WERI-Rb-1 (cell line): ENCODE data around the gene RBCK1.

Source experiments
- DNase-seq: peaks from one replicate; pipeline ENCODE4 v3.0.0-alpha.2; 2020
- H3K27ac ChIP-seq: fragments of 250-450 bp; sonication (Bioruptor Pico); 2 replicates; pipeline ENCODE4 v1.5.1; 2020; ENCODE audit warnings: mild to moderate bottlenecking, moderate library complexity
- H3K27me3 ChIP-seq: fragments of 250-450 bp; sonication (Bioruptor Pico); 2 replicates; pipeline ENCODE4 v1.5.1; 2021; ENCODE audit warnings: mild to moderate bottlenecking, low read depth, moderate library complexity; ENCODE audit not compliant: insufficient read depth, severe bottlenecking
- H3K36me3 ChIP-seq: fragments of 250-450 bp; sonication (Bioruptor Pico); 2 replicates; pipeline ENCODE4 v1.5.1; 2020; ENCODE audit warnings: mild to moderate bottlenecking, moderate library complexity
- H3K4me3 ChIP-seq: 2 replicates; pipeline ENCODE4 v1.5.1; 2011; ENCODE audit warnings: low read depth, mild to moderate bottlenecking, control low read depth, low read length
- H3K9me3 ChIP-seq: fragments of 250-450 bp; sonication (Bioruptor Pico); 2 replicates; pipeline ENCODE4 v1.5.1; 2021; ENCODE audit warnings: mild to moderate bottlenecking, moderate library complexity; ENCODE audit not compliant: severe bottlenecking
- CTCF ChIP-seq: IDR thresholded peaks from 2 replicates; pipeline ENCODE4 v1.5.1; 2011; ENCODE audit warnings: low read depth, mild to moderate bottlenecking, control low read depth, inconsistent platforms, low read length

The RBCK1 gene

GRCh38 chr20:435558-435957 lies 27.5 kb downstream of the RBCK1 start:
- no peak overlapping the region for H3K27ac ChIP-seq
- no peak overlapping the region for H3K4me3 ChIP-seq
- no peaks in the 10 kb centered on the region for H3K27me3 ChIP-seq
- TF ChIP-seq CTCF, result no peak
- no peaks in the 10 kb centered on the region for H3K9me3 ChIP-seq
- peaks cover 54% of the 10 kb centered on the region for H3K36me3 ChIP-seq
- DNase-seq, result no peak

GRCh38 chr20:436476-436875 lies 28.4 kb downstream of the RBCK1 start:
- H3K36me3 ChIP-seq, result peaks cover 60% of the 10 kb centered on the region
- H3K4me3 ChIP-seq, result no peak overlapping the region
- no peak for DNase-seq
- H3K27me3 ChIP-seq, result no peaks in the 10 kb centered on the region
- no peak overlapping the region for H3K27ac ChIP-seq
- no peak for TF ChIP-seq CTCF
- no peaks in the 10 kb centered on the region for H3K9me3 ChIP-seq

- DNase-seq, result no peak
- Histone ChIP-seq H3K36me3 (peaks cover 75% of the 10 kb centered on the region), H3K27ac (no peak overlapping the region), H3K27me3 (no peaks in the 10 kb centered on the region), H3K4me3 (no peak overlapping the region), H3K9me3 (no peaks in the 10 kb centered on the region)
- no peak for TF ChIP-seq CTCF
Measured at GRCh38 chr20:437787-438486, 29.8 kb downstream of the RBCK1 start.

- no peak overlapping the region for H3K27ac ChIP-seq
- no peak overlapping the region for H3K4me3 ChIP-seq
- H3K9me3 ChIP-seq, result no peaks in the 10 kb centered on the region
- no peaks in the 10 kb centered on the region for H3K27me3 ChIP-seq
- no peak for DNase-seq
- peaks cover 83% of the 10 kb centered on the region for H3K36me3 ChIP-seq
- no peak for TF ChIP-seq CTCF
Measured at GRCh38 chr20:438571-439469, 30.7 kb downstream of the RBCK1 start.

GRCh38 chr20:440148-440547 lies 32.0 kb downstream of the RBCK1 start:
- no peak for DNase-seq
- H3K27ac ChIP-seq, result no peak overlapping the region
- no peaks in the 10 kb centered on the region for H3K9me3 ChIP-seq
- no peaks in the 10 kb centered on the region for H3K27me3 ChIP-seq
- TF ChIP-seq CTCF, result no peak
- no peak overlapping the region for H3K4me3 ChIP-seq
- H3K36me3 ChIP-seq, result peaks cover 95% of the 10 kb centered on the region
